MM.1S (cell line): Measurements from ENCODE around the gene SHFL.

Experiments used
- EZH2 ChIP-seq: fragments of 300-600 bp; sonication (generic); optimal IDR thresholded peaks from 2 replicates; pipeline ENCODE3; 2017; ENCODE audit warnings: low read depth, mild to moderate bottlenecking, antibody characterized with exemption, low read length, mixed read lengths
- EZH2phosphoT487 ChIP-seq: fragments of 300-600 bp; sonication (generic); IDR thresholded peaks from 2 replicates; pipeline ENCODE4 v1.6.1; 2018; ENCODE audit warnings: antibody characterized with exemption, low read length

GRCh38 chr19:10036601-10037071 is 49.5 kb upstream of the SHFL start:
- TF ChIP-seq EZH2 (no peak), EZH2phosphoT487 (no peak)
